GM19239 (cell line): Measurements from ENCODE around the gene EPHB1.
"Not testable (repeated sequence)": the region's sequence is repeated elsewhere in the genome, so short reads cannot be mapped to it uniquely, and the experiment has no call there.

Experiments used
- DNase-seq: peaks from one replicate; pipeline ENCODE4 v3.0.0; 2011; ENCODE audit warnings: low spot score; ENCODE audit not compliant: insufficient read length
- FAIRE-seq: peaks from 2 replicates; lab custom pipeline; 2011; peaks lifted over from hg19 to GRCh38; lab: Jason Lieb, UNC

EPHB1 gene

GRCh38 chr3:135056733-135057310 lies 261.8 kb downstream of the EPHB1 start:
- DNase-seq = no peak
- FAIRE-seq = no peak

- no peak for DNase-seq
- no peak for FAIRE-seq
Measured at GRCh38 chr3:135057996-135058395, 262.9 kb downstream of the EPHB1 start.

- DNase-seq = no peak
- no peak for FAIRE-seq
Measured at GRCh38 chr3:135059580-135059979, 264.5 kb downstream of the EPHB1 start.

GRCh38 chr3:135066844-135067727 lies 272.0 kb downstream of the EPHB1 start:
- not testable (repeated sequence) for DNase-seq, FAIRE-seq

- no peak for DNase-seq
- no peak for FAIRE-seq
Measured at GRCh38 chr3:135068011-135068410, 273.0 kb downstream of the EPHB1 start.

- FAIRE-seq (no peak), DNase-seq (no peak)
Measured at GRCh38 chr3:135069406-135069805, 274.3 kb downstream of the EPHB1 start.

GRCh38 chr3:135071483-135071882 lies 276.4 kb downstream of the EPHB1 start:
- FAIRE-seq = no peak
- DNase-seq = no peak

- FAIRE-seq = no peak
- DNase-seq = no peak
Measured at GRCh38 chr3:135072431-135072830, 277.4 kb downstream of the EPHB1 start.

- no peak for FAIRE-seq
- DNase-seq = no peak
Measured at GRCh38 chr3:135075157-135075556, 280.1 kb downstream of the EPHB1 start.

GRCh38 chr3:135076341-135076740 lies 281.3 kb downstream of the EPHB1 start:
- DNase-seq (no peak), FAIRE-seq (no peak)

GRCh38 chr3:135077186-135077585 lies 282.1 kb downstream of the EPHB1 start:
- no peak for DNase-seq
- no peak for FAIRE-seq

- FAIRE-seq = peak; percentile 31
- no peak for DNase-seq
Measured at GRCh38 chr3:135078283-135078682, 283.2 kb downstream of the EPHB1 start.

GRCh38 chr3:135079095-135079494 lies 284.0 kb downstream of the EPHB1 start:
- FAIRE-seq = no peak
- DNase-seq = no peak

- no peak for DNase-seq
- no peak for FAIRE-seq
Measured at GRCh38 chr3:135081451-135081850, 286.4 kb downstream of the EPHB1 start.

- FAIRE-seq (no peak), DNase-seq (no peak)
Measured at GRCh38 chr3:135081856-135082434, 286.9 kb downstream of the EPHB1 start.

- no peak for FAIRE-seq
- no peak for DNase-seq
Measured at GRCh38 chr3:135082706-135083105, 287.6 kb downstream of the EPHB1 start.

- FAIRE-seq (no peak), DNase-seq (no peak)
Measured at GRCh38 chr3:135083179-135083578, 288.1 kb downstream of the EPHB1 start.

GRCh38 chr3:135083756-135084155 lies 288.7 kb downstream of the EPHB1 start:
- no peak for FAIRE-seq
- no peak for DNase-seq

- FAIRE-seq (no peak), DNase-seq (no peak)
Measured at GRCh38 chr3:135084405-135084804, 289.3 kb downstream of the EPHB1 start.

- DNase-seq (no peak), FAIRE-seq (no peak)
Measured at GRCh38 chr3:135084976-135085375, 289.9 kb downstream of the EPHB1 start.
